CD14-positive monocyte (primary cell): ENCODE data around the gene CDK1. TPM values are rescaled to one million over a fixed set of nuclear protein-coding genes. Genes with fewer than 3 reads are reported as not detected.

Experiments
- DNase-seq, 3 donors: peaks; one replicate each; pipeline ENCODE4 v3.0.0-alpha.2; 2011 to 2022
- H2AFZ ChIP-seq: 2 replicates; pipeline ENCODE4 v1.6.0; 2012; ENCODE audit warnings: mild to moderate bottlenecking, low read depth, low read length, inconsistent platforms; ENCODE audit not compliant: insufficient read depth, poor library complexity, severe bottlenecking
- H3K27ac ChIP-seq, 2 donors: 1 replicate in 1 of 2; 2 replicates in 1 of 2; pipeline ENCODE4 v1.5.1; 2012 to 2013; ENCODE audit warnings: low read length in 2 of 2, control low read depth in 1 of 2, inconsistent platforms in 1 of 2, low read depth in 1 of 2, mild to moderate bottlenecking in 1 of 2
- H3K27me3 ChIP-seq, 2 donors: one replicate each; pipeline versions ENCODE4 v1.6.0 to v1.6.1; 2011 to 2013; ENCODE audit warnings: low read length in 2 of 2; ENCODE audit not compliant: control insufficient read depth in 2 of 2, insufficient read depth in 2 of 2
- H3K36me3 ChIP-seq, 2 donors: replicated peaks in 1 of 2; 1 replicate in 1 of 2; 2 replicates in 1 of 2; pipeline versions ENCODE4 v1.5.1 to v1.6.1; 2012 to 2013; ENCODE audit warnings: low read length in 2 of 2, control low read depth in 1 of 2, inconsistent platforms in 1 of 2, mild to moderate bottlenecking in 1 of 2; ENCODE audit not compliant: insufficient read depth in 2 of 2, control insufficient read depth in 1 of 2
- H3K4me1 ChIP-seq, 2 donors: 1 replicate in 1 of 2; 2 replicates in 1 of 2; pipeline versions ENCODE4 v1.5.1 to v1.6.1; 2012 to 2013; ENCODE audit warnings: low read length in 2 of 2, control low read depth in 1 of 2, inconsistent platforms in 1 of 2, mild to moderate bottlenecking in 1 of 2, moderate library complexity in 1 of 2; ENCODE audit not compliant: insufficient read depth in 2 of 2, control insufficient read depth in 1 of 2
- H3K4me2 ChIP-seq: replicated peaks from 2 replicates; pipeline ENCODE3; 2012; ENCODE audit warnings: low read length, moderate library complexity, mild to moderate bottlenecking; ENCODE audit not compliant: poor library complexity, severe bottlenecking; ENCODE audit errors: extremely low read depth
- H3K4me3 ChIP-seq, 3 experiments: fragments of 200-600 bp in 1 of 3; sonication (generic) in 1 of 3; replicated peaks in 1 of 3; 1 replicate in 2 of 3; 2 replicates in 1 of 3; pipeline ENCODE4 v1.5.1; 2011 to 2013; ENCODE audit warnings: low read length in 3 of 3, mild to moderate bottlenecking in 3 of 3, control low read depth in 2 of 3, low read depth in 2 of 3, inconsistent platforms in 1 of 3, moderate library complexity in 1 of 3
- H3K79me2 ChIP-seq: 2 replicates; pipeline ENCODE4 v1.6.0; 2012; ENCODE audit warnings: mild to moderate bottlenecking, control low read depth, inconsistent platforms, low read length, moderate library complexity; ENCODE audit not compliant: insufficient read depth
- H3K9ac ChIP-seq: 2 replicates; pipeline ENCODE4 v1.6.0; 2017; ENCODE audit warnings: low read length, mild to moderate bottlenecking; ENCODE audit not compliant: insufficient read depth, poor library complexity, severe bottlenecking
- H3K9me3 ChIP-seq, 2 donors: replicated peaks in 1 of 2; 1 replicate in 1 of 2; 2 replicates in 1 of 2; pipeline versions ENCODE4 v1.5.1 to v1.6.1; 2012 to 2013; ENCODE audit warnings: low read length in 2 of 2, control low read depth in 1 of 2; ENCODE audit not compliant: control insufficient read depth in 1 of 2, insufficient read depth in 1 of 2
- H4K20me1 ChIP-seq: 2 replicates; pipeline ENCODE4 v1.6.0; 2012; ENCODE audit warnings: mild to moderate bottlenecking, low read length, control low read depth, moderate library complexity; ENCODE audit not compliant: insufficient read depth
- H3K27ac Mint-ChIP-seq, 7 donors: one replicate each; pipeline ENCODE4 v1.8.0; 2020; ENCODE audit warnings: mild to moderate bottlenecking in 7 of 7, mixed read lengths in 7 of 7, moderate library complexity in 6 of 7, inconsistent platforms in 2 of 7
- H3K27me3 Mint-ChIP-seq, 3 donors: one replicate each; pipeline ENCODE4 v1.8.0; 2021 to 2022; ENCODE audit warnings: low read depth in 3 of 3, mild to moderate bottlenecking in 3 of 3, mixed read lengths in 3 of 3, moderate library complexity in 3 of 3, inconsistent platforms in 1 of 3
- H3K36me3 Mint-ChIP-seq, 2 donors: one replicate each; pipeline ENCODE4 v1.8.0; 2020; ENCODE audit warnings: mixed read lengths in 2 of 2, inconsistent platforms in 1 of 2, mild to moderate bottlenecking in 1 of 2
- H3K4me1 Mint-ChIP-seq: one replicate; pipeline ENCODE4 v1.8.0; 2020; ENCODE audit warnings: mild to moderate bottlenecking, mixed read lengths
- H3K4me3 Mint-ChIP-seq, 2 donors: one replicate each; pipeline ENCODE4 v1.8.0; 2020; ENCODE audit warnings: mild to moderate bottlenecking in 2 of 2, mixed read lengths in 2 of 2, moderate library complexity in 1 of 2
- H3K9me3 Mint-ChIP-seq, 7 donors: one replicate each; pipeline ENCODE4 v1.8.0; 2020 to 2022; ENCODE audit warnings: mixed read lengths in 7 of 7, mild to moderate bottlenecking in 6 of 7, moderate library complexity in 6 of 7, inconsistent platforms in 2 of 7
- WGBS: methylation state at CpG from one replicate; pipeline ENCODE4 v1.1.5; 2013; ENCODE audit warnings: missing lambda C conversion rate; ENCODE audit not compliant: insufficient coverage; 5-methylcytosine and 5-hydroxymethylcytosine counted together
- intact Hi-C, 2 donors: fragments of 100-400 bp; cut with micrococcal nuclease; formaldehyde crosslinking; loops; one replicate each; pipeline versions ENCODE4 v1.15.0 to v1.15.1; 2023
- polyA plus RNA-seq, 3 donors: library from polyadenylated mRNA; depleted of rRNA in 1 of 3; unstranded in 2 of 3; stranded (reverse) in 1 of 3; fragments of 300-500 nt in 2 of 3; fragments of >200 nt in 1 of 3; fragmentation: Illumina TruSeq in 2 of 3; gene quantifications; 1 replicate in 2 of 3; 2 replicates in 1 of 3; pipeline ENCODE4 v1.2.3, GENCODE V29; 2012 to 2021
- TF ChIP-seq, protein P1 (sequence below): fragments of 200-600 bp; IDR thresholded peaks from one replicate; pipeline ENCODE4 v1.8.0; 2022; ENCODE audit warnings: antibody characterized with exemption, mild to moderate bottlenecking

Gene CDK1
- polyA plus RNA-seq, 3 donors = 0.08 to 0.21 (median 0.09) TPM

DNA sequence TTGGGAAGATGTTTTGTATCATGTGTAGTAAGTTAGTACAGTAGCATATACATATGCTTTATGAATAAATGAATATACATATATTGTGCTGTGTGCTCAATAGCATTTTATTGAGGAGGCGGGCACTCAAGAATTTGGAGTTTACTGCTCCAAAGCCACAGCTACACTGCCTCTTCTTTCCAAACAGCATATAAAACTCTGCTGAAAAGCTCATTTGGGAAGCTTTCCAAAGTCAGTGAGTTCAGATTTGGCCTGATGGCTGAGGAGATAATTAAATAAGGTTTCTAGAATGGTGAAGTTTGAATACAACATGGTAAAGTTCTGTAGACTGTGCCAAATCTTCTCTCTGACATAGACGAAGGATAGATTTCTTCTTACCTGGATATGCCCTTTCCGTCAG, 29.8 kb downstream of the CDK1 start:
- peaks cover 0 to 6% of the 10 kb centered on the region in 2 donors for H3K36me3 Mint-ChIP-seq
- Histone ChIP-seq H2AFZ (no peak overlapping the region), H3K27me3 (no peaks in the 10 kb centered on the region)

DNA sequence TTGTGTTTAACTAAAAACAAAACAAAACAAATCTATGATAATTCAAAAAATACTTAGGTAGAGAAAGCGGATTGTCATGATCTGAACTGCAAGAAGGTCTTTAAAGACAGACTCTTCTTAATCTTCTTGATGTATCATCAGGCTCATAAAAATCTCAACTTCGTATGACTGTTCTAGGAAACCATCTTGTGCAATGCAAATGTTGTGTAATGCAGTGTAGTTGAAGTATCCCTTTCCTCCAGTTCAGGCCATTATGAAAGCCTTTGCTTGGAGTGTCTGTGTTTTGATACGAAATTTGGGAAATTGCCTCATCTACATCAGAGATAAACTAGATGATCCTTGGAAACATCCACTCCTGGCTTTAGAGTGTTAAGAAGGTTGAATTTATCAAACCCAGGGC, 30.9 kb downstream of the CDK1 start:
- H3K9me3 Mint-ChIP-seq = no peaks in the 10 kb centered on the region
- H3K4me1 Mint-ChIP-seq = peaks cover 30% of the 10 kb centered on the region
- no CpG with 5 or more reads among the region's 3 CpGs for WGBS
- H3K27ac ChIP-seq = peak overlapping the region in 1 of 2 donors; percentile 24
- peak; percentile 77 to 93 (median 89) for DNase-seq
- peaks cover 0 to 6% of the 10 kb centered on the region in 2 donors for H3K36me3 Mint-ChIP-seq
- H3K9ac ChIP-seq = no peak overlapping the region
- H3K4me2 ChIP-seq = peak overlapping the region; percentile 28
- intact Hi-C loops = loop anchor here in 1 of 2 donors (10.0 kb wide), 1 partner anchor 596 kb away; no protein-coding TSS in a partner anchor
- H3K4me3 ChIP-seq = peak overlapping the region in 1 of 3 experiments; percentile 35
- no peaks in the 10 kb centered on the region for H3K79me2 ChIP-seq
- H3K4me3 Mint-ChIP-seq = peak overlapping the region in 1 of 2 donors; percentile 60
- H3K27me3 Mint-ChIP-seq = peaks cover 0 to 4% (median 2%) of the 10 kb centered on the region in 3 donors
- no peaks in the 10 kb centered on the region for H3K9me3 ChIP-seq
- H3K27me3 ChIP-seq = no peaks in the 10 kb centered on the region
- TF ChIP-seq, protein P1, sequence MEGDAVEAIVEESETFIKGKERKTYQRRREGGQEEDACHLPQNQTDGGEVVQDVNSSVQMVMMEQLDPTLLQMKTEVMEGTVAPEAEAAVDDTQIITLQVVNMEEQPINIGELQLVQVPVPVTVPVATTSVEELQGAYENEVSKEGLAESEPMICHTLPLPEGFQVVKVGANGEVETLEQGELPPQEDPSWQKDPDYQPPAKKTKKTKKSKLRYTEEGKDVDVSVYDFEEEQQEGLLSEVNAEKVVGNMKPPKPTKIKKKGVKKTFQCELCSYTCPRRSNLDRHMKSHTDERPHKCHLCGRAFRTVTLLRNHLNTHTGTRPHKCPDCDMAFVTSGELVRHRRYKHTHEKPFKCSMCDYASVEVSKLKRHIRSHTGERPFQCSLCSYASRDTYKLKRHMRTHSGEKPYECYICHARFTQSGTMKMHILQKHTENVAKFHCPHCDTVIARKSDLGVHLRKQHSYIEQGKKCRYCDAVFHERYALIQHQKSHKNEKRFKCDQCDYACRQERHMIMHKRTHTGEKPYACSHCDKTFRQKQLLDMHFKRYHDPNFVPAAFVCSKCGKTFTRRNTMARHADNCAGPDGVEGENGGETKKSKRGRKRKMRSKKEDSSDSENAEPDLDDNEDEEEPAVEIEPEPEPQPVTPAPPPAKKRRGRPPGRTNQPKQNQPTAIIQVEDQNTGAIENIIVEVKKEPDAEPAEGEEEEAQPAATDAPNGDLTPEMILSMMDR = no peak
- H2AFZ ChIP-seq = peak overlapping the region; percentile 44
- H3K4me1 ChIP-seq = peaks cover 22 to 31% of the 10 kb centered on the region in 2 donors
- H3K27ac Mint-ChIP-seq = peak overlapping the region in 6 of 7 donors; percentile 58 to 91 (median 75)
- H4K20me1 ChIP-seq = no peaks in the 10 kb centered on the region
- no peaks in the 10 kb centered on the region for H3K36me3 ChIP-seq

More for the DNA sequence above, 29.8 kb downstream of the CDK1 start:
- DNase-seq = no peak
- Histone ChIP-seq H3K9ac (no peak overlapping the region), H3K9me3 (no peaks in the 10 kb centered on the region), H3K36me3 (no peaks in the 10 kb centered on the region), H3K4me1 (peaks cover 26 to 37% of the 10 kb centered on the region in 2 donors), H3K4me3 (no peak overlapping the region), H3K4me2 (no peak overlapping the region), H3K27ac (no peak overlapping the region), H4K20me1 (no peaks in the 10 kb centered on the region), H3K79me2 (no peaks in the 10 kb centered on the region)
- H3K4me3 Mint-ChIP-seq = no peak overlapping the region
- TF ChIP-seq, protein P1 = no peak
- H3K27me3 Mint-ChIP-seq = peaks cover 0 to 5% (median 0%) of the 10 kb centered on the region in 3 donors
- WGBS = no CpG with 5 or more reads among the region's 3 CpGs
- peaks cover 39% of the 10 kb centered on the region for H3K4me1 Mint-ChIP-seq
- H3K9me3 Mint-ChIP-seq = no peaks in the 10 kb centered on the region
- intact Hi-C loops = loop anchor here in 1 of 2 donors (10.0 kb wide), 1 partner anchor 597 kb away; no protein-coding TSS in a partner anchor
- H3K27ac Mint-ChIP-seq = peak overlapping the region in 2 of 7 donors; percentile 42 to 80
